A549 (cell line): ENCODE measurements around the gene MYOD1. TPM values are rescaled to one million over a fixed set of nuclear protein-coding genes. Genes with fewer than 3 reads are reported as not detected.

Source experiments
- ATAC-seq, 2 experiments: fragments of 200-7000 bp in 1 of 2; fragments of >200 bp in 1 of 2; cut with Nextera tagmentation in 1 of 2; cut with Tn5 transposase in 1 of 2; 3 replicates each; pipeline versions ENCODE4 v1.8.0 to v1.9.1; 2018 to 2020; ENCODE audit warnings: mild to moderate bottlenecking in 1 of 2, moderate library complexity in 1 of 2
- CTCF ChIA-PET: fragments of 300-600 bp; sonication (Branson Sonifier 250); formaldehyde crosslinking; extraction: SDS; loops from one replicate; lab custom pipeline; 2021; ENCODE audit warnings: antibody characterized with exemption, inconsistent platforms; lab: Yijun Ruan, JAX
- POLR2A ChIA-PET: fragments of 350-600 bp; formaldehyde crosslinking; extraction: SDS; loops from one replicate; lab custom pipeline; 2021; ENCODE audit warnings: antibody characterized with exemption, inconsistent platforms; lab: Yijun Ruan, JAX
- DNase-seq, 2 experiments: peaks; one replicate each; pipeline versions ENCODE4 v3.0.0 to v3.0.0-alpha.2; 2011 to 2016; ENCODE audit warnings: low read depth in 1 of 2, low spot score in 1 of 2
- FAIRE-seq: peaks from 2 replicates; lab custom pipeline; 2011; peaks lifted over from hg19 to GRCh38; lab: Jason Lieb, UNC
- H3K27ac ChIP-seq, 2 experiments: fragments of >200 bp; sonication (Bioruptor Twin); formaldehyde crosslinking; 3 replicates each; pipeline ENCODE4 v1.5.1; 2016 to 2017
- H3K4me1 ChIP-seq: fragments of >200 bp; sonication (Bioruptor Twin); formaldehyde crosslinking; 3 replicates; pipeline ENCODE4 v1.6.1; 2016
- H3K4me2 ChIP-seq: fragments of >200 bp; sonication (Bioruptor Twin); formaldehyde crosslinking; 3 replicates; pipeline ENCODE4 v1.6.1; 2016
- H3K4me3 ChIP-seq: fragments of >200 bp; sonication (Bioruptor Twin); formaldehyde crosslinking; 3 replicates; pipeline ENCODE4 v1.5.1; 2016
- H3K9me3 ChIP-seq: fragments of >200 bp; sonication (Bioruptor Twin); formaldehyde crosslinking; 3 replicates; pipeline ENCODE4 v1.6.1; 2016
- CBX8 ChIP-seq: fragments of 200-600 bp; sonication (generic); IDR thresholded peaks from 2 replicates; pipeline ENCODE4 v1.6.1; 2016
- CEBPB ChIP-seq, 2 experiments: fragments of >200 bp in 1 of 2; sonication (Bioruptor Twin) in 1 of 2; formaldehyde crosslinking in 1 of 2; IDR thresholded peaks; 2 replicates each; pipeline ENCODE4 v1.6.1; 2012 to 2016
- EHF ChIP-seq: fragments of 250-450 bp; sonication (Bioruptor Pico); IDR thresholded peaks from 2 replicates; pipeline ENCODE4 v1.5.0; 2020; ENCODE audit warnings: mild to moderate bottlenecking
- EP300 ChIP-seq, 2 experiments: fragments of >200 bp; sonication (Bioruptor Twin); formaldehyde crosslinking; IDR thresholded peaks; 2 replicates in 1 of 2; 3 replicates in 1 of 2; pipeline ENCODE4 v1.6.1; 2016 to 2017
- GATA3 ChIP-seq: IDR thresholded peaks from 2 replicates; pipeline ENCODE4 v1.6.1; 2012; ENCODE audit warnings: borderline replicate concordance
- HDAC2 ChIP-seq: fragments of 200-600 bp; sonication (generic); IDR thresholded peaks from 2 replicates; pipeline ENCODE4 v1.6.1; 2016
- HEYL ChIP-seq: fragments of 250-450 bp; sonication (Bioruptor Pico); IDR thresholded peaks from 2 replicates; pipeline ENCODE4 v1.8.0; 2021; ENCODE audit warnings: mild to moderate bottlenecking, moderate library complexity
- HMGXB4 ChIP-seq: fragments of 250-450 bp; sonication (Bioruptor Pico); IDR thresholded peaks from 2 replicates; pipeline ENCODE4 v1.5.0; 2021; ENCODE audit warnings: mild to moderate bottlenecking, moderate library complexity, borderline replicate concordance
- HOXA7 ChIP-seq: fragments of 250-450 bp; sonication (Bioruptor Pico); IDR thresholded peaks from 2 replicates; pipeline ENCODE4 v1.5.0; 2020; ENCODE audit warnings: mild to moderate bottlenecking, moderate library complexity
- HOXB13 ChIP-seq: fragments of 250-450 bp; sonication (Bioruptor Pico); IDR thresholded peaks from 2 replicates; pipeline ENCODE4 v1.5.0; 2020; ENCODE audit warnings: low read depth, mild to moderate bottlenecking, moderate library complexity
- JUN ChIP-seq, 2 experiments: fragments of >200 bp; sonication (Bioruptor Twin); formaldehyde crosslinking; IDR thresholded peaks; 2 replicates in 1 of 2; 3 replicates in 1 of 2; pipeline ENCODE4 v1.6.1; 2016 to 2017
- JUNB ChIP-seq: fragments of >200 bp; sonication (Bioruptor Twin); formaldehyde crosslinking; IDR thresholded peaks from 2 replicates; pipeline ENCODE4 v1.6.1; 2016
- KDM1A ChIP-seq: fragments of 200-600 bp; sonication (generic); IDR thresholded peaks from 2 replicates; pipeline ENCODE4 v1.6.1; 2016; ENCODE audit warnings: low read depth, mild to moderate bottlenecking
- KDM5A ChIP-seq: fragments of 200-600 bp; sonication (generic); IDR thresholded peaks from 2 replicates; pipeline ENCODE4 v1.6.1; 2016; ENCODE audit warnings: antibody characterized with exemption, mild to moderate bottlenecking
- MAFK ChIP-seq: fragments of 450-650 bp; IDR thresholded peaks from 2 replicates; pipeline ENCODE4 v1.6.1; 2014; ENCODE audit not compliant: partially characterized antibody
- MAX ChIP-seq: IDR thresholded peaks from 2 replicates; pipeline ENCODE4 v1.6.1; 2012
- MAZ ChIP-seq: fragments of 150-350 bp; IDR thresholded peaks from 2 replicates; pipeline ENCODE4 v1.6.1; 2014; ENCODE audit warnings: antibody characterized with exemption, low read depth, low read length, borderline replicate concordance
- MYC ChIP-seq: IDR thresholded peaks from 2 replicates; pipeline ENCODE4 v1.6.1; 2012; ENCODE audit warnings: mild to moderate bottlenecking, inconsistent platforms, low read length, improper control_type of control experiment, borderline replicate concordance
- NFE2L2 ChIP-seq: fragments of 150-350 bp; conservative IDR thresholded peaks from 2 replicates; pipeline ENCODE4 v1.6.1; 2014; ENCODE audit warnings: low read length
- NPAS2 ChIP-seq: fragments of 250-450 bp; sonication (Bioruptor Pico); IDR thresholded peaks from 2 replicates; pipeline ENCODE4 v1.8.0; 2022; ENCODE audit warnings: mild to moderate bottlenecking, moderate library complexity, borderline replicate concordance
- PHF8 ChIP-seq: fragments of 200-600 bp; sonication (generic); IDR thresholded peaks from 2 replicates; pipeline ENCODE4 v1.6.1; 2016; ENCODE audit warnings: low read depth, mild to moderate bottlenecking, antibody characterized with exemption, moderate library complexity, borderline replicate concordance
- POLR2A ChIP-seq: IDR thresholded peaks from 2 replicates; pipeline ENCODE4 v1.6.1; 2012; ENCODE audit warnings: mild to moderate bottlenecking, low read length
- POLR2AphosphoS2 ChIP-seq: conservative IDR thresholded peaks from 2 replicates; pipeline ENCODE4 v1.6.1; 2012; ENCODE audit warnings: low read length, improper control_type of control experiment, inconsistent platforms
- RARB ChIP-seq: fragments of 250-450 bp; sonication (Bioruptor Pico); IDR thresholded peaks from 2 replicates; pipeline ENCODE4 v1.8.0; 2021; ENCODE audit warnings: mild to moderate bottlenecking, moderate library complexity
- RCOR1 ChIP-seq: fragments of 150-350 bp; IDR thresholded peaks from 2 replicates; pipeline ENCODE4 v1.6.1; 2014; ENCODE audit warnings: antibody characterized with exemption, low read length, low read depth
- RFX5 ChIP-seq: fragments of 450-650 bp; IDR thresholded peaks from 2 replicates; pipeline ENCODE4 v1.7.1; 2014; ENCODE audit warnings: antibody characterized with exemption, mild to moderate bottlenecking, moderate library complexity
- RNF2 ChIP-seq: fragments of 200-600 bp; sonication (generic); IDR thresholded peaks from 2 replicates; pipeline ENCODE4 v1.6.1; 2016; ENCODE audit warnings: low read depth, mild to moderate bottlenecking, antibody characterized with exemption, moderate library complexity, borderline replicate concordance
- SMC3 ChIP-seq: fragments of >200 bp; sonication (Bioruptor Twin); formaldehyde crosslinking; IDR thresholded peaks from 3 replicates; pipeline ENCODE4 v1.6.1; 2018; ENCODE audit warnings: inconsistent platforms
- TFCP2L1 ChIP-seq: fragments of 250-450 bp; sonication (Bioruptor Pico); IDR thresholded peaks from 2 replicates; pipeline ENCODE4 v1.5.0; 2021; ENCODE audit warnings: mild to moderate bottlenecking
- USF2 ChIP-seq: fragments of 450-650 bp; IDR thresholded peaks from 2 replicates; pipeline ENCODE4 v1.6.1; 2014; ENCODE audit warnings: antibody characterized with exemption
- ZNF302 ChIP-seq: fragments of 250-450 bp; sonication (Bioruptor Pico); IDR thresholded peaks from 2 replicates; pipeline ENCODE4 v1.9.0; 2021; ENCODE audit warnings: inconsistent platforms, mild to moderate bottlenecking, moderate library complexity
- WGBS: methylation state at CpG from one replicate; pipeline ENCODE4 v1.1.6; 2017; ENCODE audit errors: missing lambda C conversion rate; 5-methylcytosine and 5-hydroxymethylcytosine counted together
- polyA plus RNA-seq, 4 experiments: library from polyadenylated mRNA; depleted of rRNA in 3 of 4; stranded (reverse); fragments of >200 nt; fragmentation: RNase III in 1 of 4; extraction: RNeasy Plus Mini Kit Qiagen cat#74134 plus additional on column Dnase treatment in 1 of 4; gene quantifications; 2 replicates in 3 of 4; 3 replicates in 1 of 4; pipeline ENCODE4 v1.2.3, GENCODE V29; 2011 to 2017
- TF ChIP-seq, protein P1 (sequence below): IDR thresholded peaks from 2 replicates; pipeline ENCODE4 v1.6.1; 2012; ENCODE audit warnings: low read depth, borderline replicate concordance
- TF ChIP-seq, protein P2 (sequence below): fragments of >200 bp; sonication (Bioruptor Twin); formaldehyde crosslinking; IDR thresholded peaks from 3 replicates; pipeline ENCODE4 v1.5.1; 2016

MYOD1 gene
- polyA plus RNA-seq, 2 of the 4 experiments (the other 2 are of a cell fraction) = not detected

DNA sequence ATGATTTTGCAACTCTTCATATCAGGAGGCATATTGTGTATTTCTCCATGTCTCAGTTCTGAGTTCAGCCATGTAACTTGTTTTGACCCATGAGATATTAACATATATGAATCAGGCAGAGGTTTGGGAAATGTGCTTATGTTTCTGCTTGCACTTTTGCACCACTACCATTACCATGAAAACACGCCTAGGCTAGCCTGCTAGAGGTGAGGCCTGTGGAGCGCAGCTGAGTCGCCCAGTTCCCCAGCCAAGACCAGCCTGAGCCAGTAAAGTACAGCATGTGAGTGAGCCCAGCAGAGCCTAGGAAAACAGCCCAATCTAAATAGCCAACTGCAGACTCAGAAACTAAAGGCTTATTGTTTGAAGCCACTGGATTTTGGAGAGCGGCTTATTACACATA lies 18.4 kb upstream of the MYOD1 start:
- ATAC-seq (no peak), FAIRE-seq (no peak), DNase-seq (no peak)
- 83% methylated on average over 3 of the region's 4 CpGs for WGBS
- POLR2A ChIA-PET = no interaction called here
- Histone ChIP-seq H3K4me2 (no peak overlapping the region), H3K27ac (no peak overlapping the region), H3K4me1 (no peaks in the 10 kb centered on the region), H3K4me3 (no peak overlapping the region), H3K9me3 (no peaks in the 10 kb centered on the region)
- CTCF ChIA-PET = interaction anchor here (1.5 kb wide), 1 partner anchor 278 kb away, joined by 8 read pairs; no protein-coding TSS in a partner anchor
- TF ChIP-seq HOXB13 (CRISPR knock-in tag) = no peak
- no peak for TF ChIP-seq TFCP2L1 (CRISPR knock-in tag)
- TF ChIP-seq MAZ = no peak
- TF ChIP-seq SMC3 = no peak
- TF ChIP-seq USF2 = no peak
- no peak for TF ChIP-seq HOXA7 (CRISPR knock-in tag)
- no peak for TF ChIP-seq MYC
- no peak for TF ChIP-seq EP300 (IDR thresholded peaks at IDR 0.05)
- TF ChIP-seq MAX = no peak
- TF ChIP-seq, protein P1, sequence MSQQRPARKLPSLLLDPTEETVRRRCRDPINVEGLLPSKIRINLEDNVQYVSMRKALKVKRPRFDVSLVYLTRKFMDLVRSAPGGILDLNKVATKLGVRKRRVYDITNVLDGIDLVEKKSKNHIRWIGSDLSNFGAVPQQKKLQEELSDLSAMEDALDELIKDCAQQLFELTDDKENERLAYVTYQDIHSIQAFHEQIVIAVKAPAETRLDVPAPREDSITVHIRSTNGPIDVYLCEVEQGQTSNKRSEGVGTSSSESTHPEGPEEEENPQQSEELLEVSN = no peak
- TF ChIP-seq JUN (IDR thresholded peaks at IDR 0.05) = no peak
- TF ChIP-seq RCOR1 = no peak
- TF ChIP-seq CEBPB (IDR thresholded peaks at IDR 0.05) = no peak
- no peak for TF ChIP-seq GATA3
- TF ChIP-seq, protein P2, sequence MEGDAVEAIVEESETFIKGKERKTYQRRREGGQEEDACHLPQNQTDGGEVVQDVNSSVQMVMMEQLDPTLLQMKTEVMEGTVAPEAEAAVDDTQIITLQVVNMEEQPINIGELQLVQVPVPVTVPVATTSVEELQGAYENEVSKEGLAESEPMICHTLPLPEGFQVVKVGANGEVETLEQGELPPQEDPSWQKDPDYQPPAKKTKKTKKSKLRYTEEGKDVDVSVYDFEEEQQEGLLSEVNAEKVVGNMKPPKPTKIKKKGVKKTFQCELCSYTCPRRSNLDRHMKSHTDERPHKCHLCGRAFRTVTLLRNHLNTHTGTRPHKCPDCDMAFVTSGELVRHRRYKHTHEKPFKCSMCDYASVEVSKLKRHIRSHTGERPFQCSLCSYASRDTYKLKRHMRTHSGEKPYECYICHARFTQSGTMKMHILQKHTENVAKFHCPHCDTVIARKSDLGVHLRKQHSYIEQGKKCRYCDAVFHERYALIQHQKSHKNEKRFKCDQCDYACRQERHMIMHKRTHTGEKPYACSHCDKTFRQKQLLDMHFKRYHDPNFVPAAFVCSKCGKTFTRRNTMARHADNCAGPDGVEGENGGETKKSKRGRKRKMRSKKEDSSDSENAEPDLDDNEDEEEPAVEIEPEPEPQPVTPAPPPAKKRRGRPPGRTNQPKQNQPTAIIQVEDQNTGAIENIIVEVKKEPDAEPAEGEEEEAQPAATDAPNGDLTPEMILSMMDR = no peak
- no peak for TF ChIP-seq RNF2
- TF ChIP-seq POLR2A = no peak

DNA sequence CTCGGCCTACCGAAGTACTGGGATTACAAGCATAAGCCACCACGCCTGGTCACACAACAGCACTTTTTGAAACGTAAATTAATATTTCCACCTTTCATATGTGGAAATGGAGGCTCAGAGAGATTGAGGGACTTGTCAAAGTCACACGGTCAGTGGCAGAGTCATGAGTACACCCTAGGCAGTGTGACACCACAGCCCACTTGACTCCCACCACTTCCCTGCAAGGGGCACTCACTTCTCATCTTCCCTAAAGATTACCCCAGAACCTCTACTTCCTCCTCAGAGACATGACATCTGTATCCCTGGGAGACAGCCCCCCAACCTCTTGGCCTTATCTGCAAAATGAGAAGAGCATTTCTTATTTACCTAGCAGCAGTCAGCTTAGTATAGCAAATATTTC lies 16.5 kb upstream of the MYOD1 start:
- H3K27ac ChIP-seq = no peak overlapping the region
- H3K4me2 ChIP-seq = no peak overlapping the region
- DNase-seq (no peak), FAIRE-seq (no peak)
- TF ChIP-seq HEYL (CRISPR knock-in tag) (no peak), KDM1A (no peak), JUNB (no peak), MAFK (no peak), HDAC2 (no peak), POLR2AphosphoS2 (no peak), PHF8 (no peak), KDM5A (no peak), RARB (CRISPR knock-in tag) (no peak), RFX5 (no peak), MAZ (no peak), ZNF302 (CRISPR knock-in tag) (no peak), TFCP2L1 (CRISPR knock-in tag) (no peak), MAX (no peak), NFE2L2 (no peak), NPAS2 (CRISPR knock-in tag) (no peak), MYC (no peak), EHF (CRISPR knock-in tag) (no peak), CBX8 (no peak), HMGXB4 (CRISPR knock-in tag) (no peak)
- TF ChIP-seq, all 56 proteins: peak for 0
- no peak for ATAC-seq
- Histone ChIP-seq H3K4me1 (no peaks in the 10 kb centered on the region), H3K4me3 (no peak overlapping the region), H3K9me3 (no peaks in the 10 kb centered on the region)
- ChIA-PET CTCF (interaction anchor here (1.0 to 1.5 kb wide), 4 partner anchors 20 to 31 kb away, joined by 3 to 5 read pairs (median 4); no protein-coding TSS in a partner anchor), POLR2A (no interaction called here)
- WGBS = 30% methylated on average over 5 of the region's 5 CpGs
